OCI-LY3 (cell line): ENCODE results near the gene CHST1.

Experiments
- H2AFZ ChIP-seq: fragments of 200-600, 300-600 bp; shearing (Covaris generic); 2 replicates; pipeline ENCODE4 v1.6.0; 2014; ENCODE audit warnings: antibody characterized with exemption, low read depth, low read length
- H3K27ac ChIP-seq: fragments of 200-600, 300-600 bp; sonication (generic); 2 replicates; pipeline ENCODE4 v1.5.1; 2014; ENCODE audit warnings: mild to moderate bottlenecking, low read length, moderate library complexity, mixed read lengths
- H3K27me3 ChIP-seq: fragments of 200-600, 300-600 bp; sonication (generic); 2 replicates; pipeline ENCODE4 v1.6.1; 2014; ENCODE audit warnings: low read depth, low read length, mixed read lengths
- H3K36me3 ChIP-seq: fragments of 200-600, 300-600 bp; sonication (generic); replicated peaks from 2 replicates; pipeline ENCODE3; 2014; ENCODE audit warnings: low read depth, low read length, mixed read lengths
- H3K4me1 ChIP-seq: fragments of 300-600, 200-600 bp; sonication (generic); 2 replicates; pipeline ENCODE4 v1.6.1; 2014; ENCODE audit warnings: low read length, mixed read lengths
- H3K4me2 ChIP-seq: fragments of 200-600, 300-600 bp; sonication (generic); 2 replicates; pipeline ENCODE4 v1.6.1; 2014; ENCODE audit warnings: low read length, mixed read lengths
- H3K4me3 ChIP-seq: fragments of 300-600, 200-600 bp; sonication (generic); 2 replicates; pipeline ENCODE4 v1.5.1; 2014; ENCODE audit warnings: antibody characterized with exemption, mild to moderate bottlenecking, low read length, moderate library complexity
- H3K79me2 ChIP-seq: fragments of 300-600, 200-600 bp; shearing (Covaris generic); 2 replicates; pipeline ENCODE4 v1.6.1; 2014; ENCODE audit warnings: mild to moderate bottlenecking, low read length, mixed read lengths
- H3K9ac ChIP-seq: fragments of 300-600, 200-600 bp; shearing (Covaris generic); 2 replicates; pipeline ENCODE4 v1.6.0; 2014; ENCODE audit warnings: mild to moderate bottlenecking, low read length, moderate library complexity
- H3K9me3 ChIP-seq: fragments of 200-600, 300-600 bp; shearing (Covaris generic); 2 replicates; pipeline ENCODE4 v1.6.1; 2014; ENCODE audit warnings: low read length, mixed read lengths; ENCODE audit not compliant: insufficient read depth
- H4K20me1 ChIP-seq: fragments of 200-600, 300-600 bp; sonication (generic); 2 replicates; pipeline ENCODE4 v1.6.1; 2016; ENCODE audit warnings: low read length, mixed read lengths; ENCODE audit not compliant: insufficient read depth
- CTCF ChIP-seq: fragments of 200-600, 300-600 bp; sonication (generic); IDR thresholded peaks from 2 replicates; pipeline ENCODE4 v1.5.1; 2014; ENCODE audit warnings: antibody characterized with exemption, low read length, low read depth
- EZH2phosphoT487 ChIP-seq: fragments of 200-600 bp; shearing (Covaris generic); IDR thresholded peaks from 2 replicates; pipeline ENCODE4 v1.6.1; 2018; ENCODE audit warnings: antibody characterized with exemption, mixed run types, low read depth

Gene CHST1

GRCh38 chr11:45609337-45609736 is 56.1 kb downstream of the CHST1 start:
- Histone ChIP-seq H4K20me1 (no peaks in the 10 kb centered on the region), H3K4me1 (no peaks in the 10 kb centered on the region), H3K27ac (no peak overlapping the region), H2AFZ (no peak overlapping the region), H3K36me3 (no peaks in the 10 kb centered on the region), H3K4me3 (no peak overlapping the region), H3K9me3 (no peaks in the 10 kb centered on the region), H3K4me2 (no peak overlapping the region), H3K79me2 (no peaks in the 10 kb centered on the region), H3K9ac (no peak overlapping the region), H3K27me3 (peaks cover 13% of the 10 kb centered on the region)
- no peak for TF ChIP-seq CTCF
- TF ChIP-seq EZH2phosphoT487 = no peak

GRCh38 chr11:45607995-45608394 is 57.4 kb downstream of the CHST1 start:
- no peaks in the 10 kb centered on the region for H3K4me1 ChIP-seq
- no peak overlapping the region for H3K9ac ChIP-seq
- no peaks in the 10 kb centered on the region for H3K79me2 ChIP-seq
- no peaks in the 10 kb centered on the region for H4K20me1 ChIP-seq
- no peak overlapping the region for H2AFZ ChIP-seq
- TF ChIP-seq CTCF (no peak), EZH2phosphoT487 (no peak)
- no peak overlapping the region for H3K27ac ChIP-seq
- H3K9me3 ChIP-seq = no peaks in the 10 kb centered on the region
- no peaks in the 10 kb centered on the region for H3K36me3 ChIP-seq
- H3K4me3 ChIP-seq = no peak overlapping the region
- H3K4me2 ChIP-seq = no peak overlapping the region
- H3K27me3 ChIP-seq = peaks cover 19% of the 10 kb centered on the region

- H3K9ac ChIP-seq = no peak overlapping the region
- H3K27me3 ChIP-seq = peaks cover 21% of the 10 kb centered on the region
- no peak overlapping the region for H3K4me3 ChIP-seq
- H4K20me1 ChIP-seq = no peaks in the 10 kb centered on the region
- H3K27ac ChIP-seq = no peak overlapping the region
- H2AFZ ChIP-seq = no peak overlapping the region
- no peaks in the 10 kb centered on the region for H3K79me2 ChIP-seq
- no peaks in the 10 kb centered on the region for H3K36me3 ChIP-seq
- H3K9me3 ChIP-seq = no peaks in the 10 kb centered on the region
- TF ChIP-seq EZH2phosphoT487 (no peak), CTCF (no peak)
- no peaks in the 10 kb centered on the region for H3K4me1 ChIP-seq
- no peak overlapping the region for H3K4me2 ChIP-seq
Observed at GRCh38 chr11:45606514-45607281, 58.7 kb downstream of the CHST1 start.

GRCh38 chr11:45605051-45605450 is 60.4 kb downstream of the CHST1 start:
- Histone ChIP-seq H3K4me1 (no peaks in the 10 kb centered on the region), H3K36me3 (no peaks in the 10 kb centered on the region), H3K9ac (no peak overlapping the region), H3K4me3 (no peak overlapping the region), H3K27ac (no peak overlapping the region), H3K4me2 (no peak overlapping the region), H4K20me1 (no peaks in the 10 kb centered on the region), H3K79me2 (no peaks in the 10 kb centered on the region), H2AFZ (no peak overlapping the region), H3K9me3 (no peaks in the 10 kb centered on the region), H3K27me3 (peaks cover 14% of the 10 kb centered on the region)
- TF ChIP-seq EZH2phosphoT487 (no peak), CTCF (no peak)
